ENCODE results near the gene KIF5B. TPM values are rescaled to one million over a fixed set of nuclear protein-coding genes. Genes with fewer than 3 reads are reported as not detected.

KIF5B gene
- total RNA-seq = 103 and 104 TPM in 2 replicates
- long read RNA-seq, partial matches to known transcripts = 295 of 319 reads
- long read RNA-seq, other reads (novel, unspliced or antisense) = 24 of 319 reads

DNA sequence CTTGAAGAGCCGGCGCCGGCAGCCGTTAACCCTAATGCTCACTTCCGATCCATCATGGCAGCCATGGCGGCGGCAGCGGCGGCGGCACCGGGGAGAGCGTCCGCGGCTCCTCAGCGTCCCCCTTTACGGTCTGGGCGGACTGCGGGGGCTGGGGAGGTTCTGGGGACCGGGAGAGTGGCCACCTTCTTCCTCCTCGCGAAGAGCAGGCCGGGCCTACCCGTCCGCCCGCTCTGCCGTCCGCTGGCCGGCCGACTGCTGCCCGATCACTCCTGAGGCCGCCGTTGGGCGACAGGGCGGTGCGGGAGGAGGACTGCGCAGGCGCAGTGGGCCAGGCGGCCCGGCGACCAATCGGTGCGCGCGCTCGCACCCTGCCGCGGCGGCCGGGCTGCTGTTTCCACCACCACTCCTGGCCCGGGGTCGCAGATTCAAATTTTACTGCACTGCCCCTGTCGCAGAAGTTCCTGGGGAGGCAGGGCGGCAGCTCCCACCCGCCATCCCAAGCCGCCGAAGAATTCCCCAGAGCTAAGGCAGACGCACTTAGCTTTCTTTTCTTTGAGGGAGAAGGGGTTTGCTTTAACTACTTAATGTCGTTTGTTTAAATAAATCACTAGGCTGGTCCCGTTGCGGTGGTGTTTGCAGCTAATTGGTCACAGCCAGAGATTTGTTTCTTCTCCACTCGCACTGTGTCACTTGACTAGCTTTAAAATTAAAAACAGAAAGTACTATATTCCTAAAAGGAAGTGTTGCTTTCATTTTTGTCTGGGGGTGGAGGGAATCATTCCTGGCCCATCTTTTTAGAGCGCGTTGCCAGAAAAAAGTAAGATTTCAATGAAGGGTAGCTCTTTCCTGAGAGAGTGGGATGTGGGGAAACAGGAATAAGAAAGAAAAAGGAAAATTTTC, at the start of gene KIF5B:
Gene KIF5B (minus strand): TSS at position 290 of the 900 bp plus-strand sequence. CDS start 452 bp downstream, outside the sequence.
- peak; percentile 97 for DNase-seq (ENCODE audit: extremely low spot score, unreplicated experiment)
- H3K4me1 Mint-ChIP-seq (ENCODE audit: unreplicated experiment) = peaks cover 39% of the 10 kb centered on the region
- H3K9me3 Mint-ChIP-seq (ENCODE audit: unreplicated experiment) = no peaks in the 10 kb centered on the region
- H3K36me3 Mint-ChIP-seq (ENCODE audit: unreplicated experiment) = no peaks in the 10 kb centered on the region
- H3K27me3 Mint-ChIP-seq (ENCODE audit: unreplicated experiment) = no peaks in the 10 kb centered on the region
- TF ChIP-seq, protein P1, sequence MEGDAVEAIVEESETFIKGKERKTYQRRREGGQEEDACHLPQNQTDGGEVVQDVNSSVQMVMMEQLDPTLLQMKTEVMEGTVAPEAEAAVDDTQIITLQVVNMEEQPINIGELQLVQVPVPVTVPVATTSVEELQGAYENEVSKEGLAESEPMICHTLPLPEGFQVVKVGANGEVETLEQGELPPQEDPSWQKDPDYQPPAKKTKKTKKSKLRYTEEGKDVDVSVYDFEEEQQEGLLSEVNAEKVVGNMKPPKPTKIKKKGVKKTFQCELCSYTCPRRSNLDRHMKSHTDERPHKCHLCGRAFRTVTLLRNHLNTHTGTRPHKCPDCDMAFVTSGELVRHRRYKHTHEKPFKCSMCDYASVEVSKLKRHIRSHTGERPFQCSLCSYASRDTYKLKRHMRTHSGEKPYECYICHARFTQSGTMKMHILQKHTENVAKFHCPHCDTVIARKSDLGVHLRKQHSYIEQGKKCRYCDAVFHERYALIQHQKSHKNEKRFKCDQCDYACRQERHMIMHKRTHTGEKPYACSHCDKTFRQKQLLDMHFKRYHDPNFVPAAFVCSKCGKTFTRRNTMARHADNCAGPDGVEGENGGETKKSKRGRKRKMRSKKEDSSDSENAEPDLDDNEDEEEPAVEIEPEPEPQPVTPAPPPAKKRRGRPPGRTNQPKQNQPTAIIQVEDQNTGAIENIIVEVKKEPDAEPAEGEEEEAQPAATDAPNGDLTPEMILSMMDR (IDR thresholded peaks at IDR 0.05) = no peak
- H3K27ac Mint-ChIP-seq (ENCODE audit: unreplicated experiment) = peak within 1 kb of the TSS; percentile 92
- peak within 1 kb of the TSS; percentile 94 for H3K4me3 Mint-ChIP-seq (ENCODE audit: unreplicated experiment)

DNA sequence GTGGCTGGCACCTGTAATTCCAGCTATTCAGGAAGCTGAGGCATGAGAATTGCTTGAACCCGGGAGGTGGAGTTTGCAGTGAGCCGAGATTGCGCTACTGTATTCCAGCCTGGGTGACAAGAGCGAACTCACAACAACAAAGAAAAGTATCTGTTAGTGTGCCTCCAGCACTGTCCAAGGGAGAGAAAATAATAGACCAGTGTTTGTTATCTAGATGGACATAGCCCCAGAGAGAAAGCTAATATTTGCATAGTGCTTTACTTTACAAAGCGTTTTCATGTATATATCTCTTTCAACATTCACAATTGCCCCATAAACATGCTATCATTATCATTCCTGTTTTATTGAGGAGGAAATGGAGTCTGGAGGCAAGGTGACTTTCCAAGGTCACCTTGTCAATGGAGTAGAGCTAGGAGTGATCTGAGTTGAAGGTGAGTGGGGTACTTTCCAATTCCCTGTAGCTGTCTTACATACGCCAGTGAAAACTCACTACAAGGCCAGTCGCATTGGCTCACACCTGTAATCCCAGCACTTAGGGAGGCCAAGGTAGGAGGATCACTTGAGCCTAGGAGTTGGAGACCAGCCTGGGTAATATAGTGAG, 49.7 kb upstream of the KIF5B start:
- no peaks in the 10 kb centered on the region for H3K27me3 Mint-ChIP-seq (ENCODE audit: unreplicated experiment)
- H3K4me3 Mint-ChIP-seq (ENCODE audit: unreplicated experiment) = no peak overlapping the region
- no peaks in the 10 kb centered on the region for H3K36me3 Mint-ChIP-seq (ENCODE audit: unreplicated experiment)
- no peak for DNase-seq (ENCODE audit: extremely low spot score, unreplicated experiment)
- TF ChIP-seq, protein P1 (IDR thresholded peaks at IDR 0.05) = no peak
- no peaks in the 10 kb centered on the region for H3K9me3 Mint-ChIP-seq (ENCODE audit: unreplicated experiment)
- H3K4me1 Mint-ChIP-seq (ENCODE audit: unreplicated experiment) = peaks cover 12% of the 10 kb centered on the region
- no peak overlapping the region for H3K27ac Mint-ChIP-seq (ENCODE audit: unreplicated experiment)

DNA sequence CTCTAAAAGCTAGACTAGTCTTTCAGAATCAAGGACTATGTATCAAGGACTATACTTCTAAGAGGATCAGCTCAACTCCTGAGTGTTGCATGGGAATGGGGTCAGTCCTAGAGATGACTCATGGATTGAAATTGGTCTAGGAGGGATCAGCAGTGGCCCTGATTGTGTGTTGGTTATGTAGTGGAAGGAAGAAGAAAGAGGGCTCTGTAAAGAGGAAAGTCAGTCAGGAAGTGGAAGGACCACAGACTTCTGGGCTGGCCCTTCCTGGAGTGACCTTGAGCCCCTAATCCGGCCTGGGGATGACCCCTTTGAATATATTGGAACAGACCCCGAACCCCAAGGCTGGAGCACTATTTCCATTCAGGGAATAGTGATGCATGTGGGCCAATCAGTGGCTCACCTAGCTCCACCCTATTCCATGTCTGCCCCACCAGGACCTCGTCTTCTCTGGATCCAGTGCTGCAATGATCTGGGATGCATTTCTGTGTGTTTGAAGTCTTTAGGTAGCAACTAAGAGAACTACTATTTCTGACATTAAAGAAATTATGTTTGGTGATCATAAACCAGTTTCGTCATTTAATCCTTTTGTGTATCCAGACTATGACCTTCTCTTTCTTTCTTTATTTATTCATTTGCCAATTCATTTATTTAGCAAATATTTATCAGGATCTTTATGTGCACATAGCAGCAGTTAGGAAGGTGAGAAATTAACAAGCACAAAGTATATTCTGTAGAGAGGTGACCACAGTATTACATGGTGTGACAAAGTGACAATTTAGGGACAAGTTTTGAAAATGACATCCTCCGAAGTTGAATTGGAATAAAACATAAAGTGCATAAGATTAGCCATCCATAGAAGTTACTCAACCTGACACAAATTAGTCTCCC, 48.6 kb upstream of the KIF5B start:
- Mint-ChIP-seq H3K9me3 (ENCODE audit: unreplicated experiment) (no peaks in the 10 kb centered on the region), H3K4me1 (ENCODE audit: unreplicated experiment) (peaks cover 8% of the 10 kb centered on the region), H3K36me3 (ENCODE audit: unreplicated experiment) (no peaks in the 10 kb centered on the region), H3K27ac (ENCODE audit: unreplicated experiment) (no peak overlapping the region), H3K27me3 (ENCODE audit: unreplicated experiment) (no peaks in the 10 kb centered on the region), H3K4me3 (ENCODE audit: unreplicated experiment) (no peak overlapping the region)
- TF ChIP-seq, protein P1 (IDR thresholded peaks at IDR 0.05) = no peak
- DNase-seq (ENCODE audit: extremely low spot score, unreplicated experiment) = no peak

DNA sequence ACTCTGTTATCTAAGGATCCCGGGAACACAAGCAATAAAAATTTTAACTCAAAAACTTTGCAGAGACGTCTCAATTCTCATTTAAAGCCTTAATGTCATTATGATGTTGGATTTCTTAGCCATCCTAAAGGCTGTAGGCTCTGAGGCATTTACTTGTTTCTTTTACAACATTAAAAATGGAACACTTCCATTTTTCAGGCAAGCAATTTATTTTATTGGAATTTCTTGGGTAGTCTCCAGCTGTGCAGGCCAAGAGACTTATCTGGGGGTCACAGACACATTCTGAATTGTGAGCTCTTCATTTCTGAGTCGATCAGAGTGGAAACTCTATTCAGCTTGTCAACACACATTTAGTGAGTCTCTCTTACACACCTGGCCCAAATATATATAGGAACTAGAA, 48.0 kb upstream of the KIF5B start:
- DNase-seq (ENCODE audit: extremely low spot score, unreplicated experiment) = no peak
- no peak overlapping the region for H3K4me3 Mint-ChIP-seq (ENCODE audit: unreplicated experiment)
- TF ChIP-seq, protein P1 (IDR thresholded peaks at IDR 0.05) = no peak
- H3K27me3 Mint-ChIP-seq (ENCODE audit: unreplicated experiment) = no peaks in the 10 kb centered on the region
- H3K4me1 Mint-ChIP-seq (ENCODE audit: unreplicated experiment) = peaks cover 8% of the 10 kb centered on the region
- peaks cover 2% of the 10 kb centered on the region for H3K9me3 Mint-ChIP-seq (ENCODE audit: unreplicated experiment)
- no peak overlapping the region for H3K27ac Mint-ChIP-seq (ENCODE audit: unreplicated experiment)
- no peaks in the 10 kb centered on the region for H3K36me3 Mint-ChIP-seq (ENCODE audit: unreplicated experiment)
